GM11168 (cell line): ENCODE measurements around the gene RWDD1.

Experiments
- in situ Hi-C: fragments of 300-500 bp; cut with MboI; formaldehyde crosslinking; loops from one replicate; pipeline ENCODE4 v1.12.0; 2022; ENCODE audit warnings: low sequenced_read_pairs; ENCODE audit not compliant: unreplicated experiment

The RWDD1 gene, protein sequence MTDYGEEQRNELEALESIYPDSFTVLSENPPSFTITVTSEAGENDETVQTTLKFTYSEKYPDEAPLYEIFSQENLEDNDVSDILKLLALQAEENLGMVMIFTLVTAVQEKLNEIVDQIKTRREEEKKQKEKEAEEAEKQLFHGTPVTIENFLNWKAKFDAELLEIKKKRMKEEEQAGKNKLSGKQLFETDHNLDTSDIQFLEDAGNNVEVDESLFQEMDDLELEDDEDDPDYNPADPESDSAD

GRCh38 chr6:116570856-116571682, at the start of gene RWDD1:
Gene RWDD1 (plus strand): TSS chr6:116571504. CDS start chr6:116571583, 79 bp downstream.
- in situ Hi-C loops: no loop called here

DNA sequence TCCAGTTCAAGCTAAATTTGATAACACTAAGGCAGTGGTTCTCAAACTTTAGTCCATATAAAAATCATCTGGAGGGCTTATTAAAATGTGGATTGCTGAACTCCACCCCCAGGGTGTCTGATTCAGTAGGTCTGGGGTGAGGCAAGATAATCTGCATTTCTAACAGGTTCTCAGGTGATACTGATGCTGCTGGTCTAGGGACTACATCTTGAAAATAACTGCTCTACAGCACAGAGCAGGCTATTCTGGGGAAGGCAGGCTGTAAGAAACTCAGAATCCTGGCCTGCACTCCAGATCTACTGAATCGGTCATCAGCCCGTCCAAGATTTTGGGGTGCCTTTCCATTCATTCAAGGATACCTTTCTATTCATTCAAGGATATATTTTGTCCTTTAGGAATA, 48.4 kb upstream of the RWDD1 start:
- in situ Hi-C loops: no loop called here

DNA sequence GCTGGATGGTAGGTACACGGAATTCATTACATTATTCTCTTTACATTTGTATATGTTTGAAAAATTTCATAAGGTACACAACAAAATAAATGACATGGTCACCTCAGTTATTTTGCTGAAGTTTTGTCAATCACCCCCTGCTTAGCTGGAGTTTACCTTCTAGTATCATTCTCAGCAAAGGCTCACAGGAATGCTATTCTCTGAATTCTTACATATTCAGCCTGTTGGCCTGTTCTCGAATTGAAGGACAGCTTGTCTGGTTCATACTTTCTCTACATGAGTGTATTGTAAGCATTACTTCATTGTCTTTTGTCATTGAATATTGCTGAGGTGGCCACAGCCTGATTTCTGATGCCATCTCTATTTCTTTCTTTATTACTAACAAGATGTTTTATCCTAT, 47.1 kb upstream of the RWDD1 start:
- in situ Hi-C loops: no loop called here

DNA sequence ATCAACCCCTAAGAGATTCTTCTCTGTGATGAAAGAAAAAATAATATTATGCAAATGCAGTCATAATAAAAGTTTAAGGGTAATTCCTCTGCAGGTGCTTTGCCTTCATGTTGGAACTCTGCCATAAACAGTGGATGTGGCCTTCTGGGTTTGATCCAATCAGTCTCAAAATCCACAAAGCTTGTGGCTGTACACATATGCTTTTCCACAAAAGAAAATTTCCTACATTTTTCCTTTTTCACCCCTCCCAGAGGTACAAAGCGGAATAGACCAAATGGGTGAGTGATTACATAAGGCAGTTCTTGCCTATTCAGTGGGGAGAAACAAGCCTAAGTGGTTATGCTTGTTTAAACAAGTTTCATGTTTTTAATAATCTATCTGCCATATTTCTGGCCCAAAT, 43.2 kb upstream of the RWDD1 start:
- in situ Hi-C loops: no loop called here

DNA sequence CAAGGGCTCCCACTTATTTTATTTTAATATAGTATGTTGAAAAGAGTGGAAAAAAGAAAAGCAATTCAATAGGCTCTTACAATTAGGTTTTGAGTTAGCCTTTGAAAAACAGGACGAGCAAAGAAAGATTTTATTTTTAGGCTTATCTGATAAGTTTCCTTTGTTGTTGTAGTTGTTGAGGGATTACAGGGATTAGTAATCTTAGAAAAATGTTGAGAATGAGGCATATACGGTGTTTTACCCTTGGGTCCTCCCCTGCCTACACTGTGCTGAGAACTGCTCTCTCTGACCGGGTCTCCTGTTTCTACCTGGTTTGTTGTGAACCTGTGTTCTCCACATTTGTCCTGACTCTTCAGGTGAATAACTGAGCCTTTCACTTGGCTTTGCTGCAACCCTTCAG, 42.5 kb upstream of the RWDD1 start:
- in situ Hi-C loops: no loop called here

DNA sequence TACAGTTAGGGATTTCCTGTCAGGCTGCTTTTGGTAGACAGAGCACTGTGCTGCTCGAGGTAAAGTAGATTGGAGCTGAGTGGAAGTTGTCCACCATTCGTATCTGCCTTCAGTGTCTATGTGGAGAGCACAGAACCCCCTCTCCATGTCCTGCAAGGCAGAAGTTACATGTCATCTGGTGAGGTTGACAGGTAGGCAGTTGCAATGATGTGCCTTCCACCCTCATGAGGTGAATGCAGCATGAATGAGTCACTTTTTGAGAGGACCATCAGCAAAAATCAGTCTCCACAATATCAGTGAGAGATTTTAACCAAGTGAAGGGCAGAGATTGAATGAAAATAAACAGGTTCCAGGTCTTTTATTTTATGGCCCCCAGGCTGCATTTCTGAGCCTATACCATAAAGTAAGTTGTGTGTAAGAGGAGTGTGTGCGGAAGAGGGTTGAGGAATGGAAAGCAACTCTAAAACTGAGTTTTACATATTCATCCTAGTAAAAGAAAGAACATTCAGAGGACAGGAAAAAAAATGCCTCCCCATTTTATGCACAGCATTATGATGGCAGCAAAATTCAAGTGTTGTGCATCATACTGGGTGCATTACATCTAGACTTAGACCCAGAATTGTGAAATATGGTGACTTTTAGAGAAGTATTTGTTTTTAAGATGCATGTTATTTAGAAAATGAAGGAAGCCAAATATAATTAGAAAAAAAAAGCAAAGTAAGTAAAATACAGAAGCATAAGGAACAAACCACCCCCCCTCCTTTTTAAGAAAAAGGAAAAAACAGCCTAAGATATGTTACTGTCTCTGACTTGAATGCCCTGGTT, 41.6 kb upstream of the RWDD1 start:
- in situ Hi-C loops: no loop called here

DNA sequence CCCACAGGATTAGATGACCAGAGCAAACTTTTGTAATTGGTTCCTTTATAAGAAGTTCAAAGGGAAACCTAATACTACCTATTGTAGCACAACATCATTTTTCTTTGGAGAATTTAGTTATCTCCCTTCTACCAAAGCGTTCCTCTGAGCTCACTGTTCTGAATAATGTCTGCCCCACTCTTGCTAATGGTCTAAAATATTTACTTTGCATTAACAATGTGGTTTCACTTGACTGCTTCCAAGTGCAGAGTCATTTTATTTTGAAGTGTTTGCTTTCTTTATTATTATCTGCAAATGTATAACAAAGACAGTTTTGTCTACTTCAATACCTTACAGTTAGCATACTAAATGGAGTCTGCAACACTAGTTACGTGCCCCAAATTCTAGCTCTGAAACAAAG, 40.9 kb upstream of the RWDD1 start:
- in situ Hi-C loops: no loop called here

DNA sequence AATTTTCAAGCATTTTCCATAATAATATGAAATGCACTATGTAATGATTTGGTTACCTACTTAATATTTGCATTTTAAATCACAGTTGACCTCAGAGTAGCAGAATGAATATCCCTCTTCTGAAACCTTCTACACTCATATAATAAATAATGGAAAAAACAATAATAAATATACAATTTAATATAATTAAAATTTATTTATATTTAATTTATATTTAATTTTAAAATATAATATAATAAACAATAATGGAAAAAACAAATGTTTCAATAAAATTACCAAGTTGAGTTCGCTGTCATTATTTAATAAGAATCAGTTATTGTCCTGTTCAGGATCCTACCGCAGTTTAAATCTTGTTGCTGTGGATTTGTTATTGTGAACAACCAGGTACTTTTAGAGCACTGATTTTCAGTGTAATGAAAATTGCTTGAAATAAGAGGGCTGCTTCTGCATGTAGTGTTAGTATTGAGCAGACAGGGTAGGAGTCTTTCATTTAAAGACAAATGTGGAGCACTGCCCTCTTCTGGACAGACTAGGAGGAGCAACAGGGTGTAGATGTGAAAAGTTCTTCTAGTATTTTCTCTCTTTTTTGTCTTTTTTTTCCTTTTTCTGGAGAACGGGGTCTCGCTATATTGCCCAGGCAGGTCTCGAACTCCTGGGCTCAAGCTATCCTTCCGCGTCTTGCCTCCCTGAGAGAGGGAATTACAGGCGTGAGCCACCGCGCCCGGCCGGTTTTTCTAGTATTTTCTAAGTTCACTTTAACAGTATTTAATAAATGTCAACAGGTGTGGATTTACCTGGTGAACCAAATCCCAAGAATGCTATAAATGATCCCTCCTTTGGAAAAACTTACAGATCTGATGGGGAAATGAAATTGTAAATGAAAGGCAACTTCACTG, 39.4 kb upstream of the RWDD1 start:
- in situ Hi-C loops: no loop called here

- in situ Hi-C loops: no loop called here
Observed at GRCh38 chr6:116533233-116533957, 37.9 kb upstream of the RWDD1 start.

- in situ Hi-C loops: no loop called here
Observed at GRCh38 chr6:116535109-116535508, 36.2 kb upstream of the RWDD1 start.

GRCh38 chr6:116536216-116536621, 35.1 kb upstream of the RWDD1 start:
- in situ Hi-C loops: no loop called here

- in situ Hi-C loops: loop anchor here (10.0 kb wide), 1 partner anchor 278 kb away; no protein-coding TSS in a partner anchor
Observed at GRCh38 chr6:116542426-116542825, 28.9 kb upstream of the RWDD1 start.

GRCh38 chr6:116543149-116543548, 28.2 kb upstream of the RWDD1 start:
- in situ Hi-C loops: loop anchor here (10.0 kb wide), 1 partner anchor 278 kb away; no protein-coding TSS in a partner anchor

DNA sequence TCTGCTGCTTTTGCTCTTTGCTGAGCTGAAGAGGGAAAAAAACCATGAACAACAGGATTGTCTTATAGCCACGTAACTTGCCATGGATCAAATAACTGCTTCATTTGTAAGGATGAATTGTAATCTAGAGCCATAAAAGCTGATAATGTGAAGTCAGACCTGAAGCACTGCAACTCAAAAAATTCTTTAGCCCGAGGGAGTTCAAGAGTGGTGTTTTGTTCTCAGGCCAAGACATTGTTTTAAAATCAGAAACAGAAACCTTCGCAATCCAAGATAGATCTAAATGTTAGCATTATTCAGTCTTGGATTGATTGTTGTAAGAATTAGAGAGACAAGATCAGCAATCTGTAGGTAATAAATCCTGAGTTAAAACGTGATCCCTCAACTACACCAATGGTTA, 25.7 kb upstream of the RWDD1 start, which contains the start of gene TRAPPC3L:
Gene TRAPPC3L (minus strand): TSS at position 34 of the 400 bp plus-strand sequence. CDS start 170 bp downstream, outside the sequence.
- in situ Hi-C loops: loop anchor here (10.0 kb wide), 1 partner anchor 281 kb away; no protein-coding TSS in a partner anchor

GRCh38 chr6:116547358-116547757, 23.9 kb upstream of the RWDD1 start:
- in situ Hi-C loops: loop anchor here (10.0 kb wide), 1 partner anchor 283 kb away; no protein-coding TSS in a partner anchor

DNA sequence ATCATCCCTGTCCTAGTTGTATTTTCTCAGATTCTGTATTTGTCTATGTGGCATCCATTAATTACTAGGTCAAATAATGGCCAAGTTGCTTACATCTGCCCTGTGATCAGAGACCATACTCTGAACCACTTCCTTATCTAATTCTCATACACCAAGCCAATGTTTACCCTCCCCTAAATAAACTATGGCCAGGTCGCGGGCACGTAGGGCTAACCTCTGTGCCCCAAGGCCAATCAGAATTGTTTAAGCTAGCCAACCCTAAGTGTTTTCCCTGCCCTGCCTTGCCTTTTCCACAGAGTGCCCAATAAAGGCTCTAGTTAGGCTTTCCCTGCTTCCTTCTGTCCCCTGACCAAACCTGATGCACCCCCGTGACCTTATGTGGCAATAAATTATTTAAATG, 20.5 kb upstream of the RWDD1 start:
- in situ Hi-C loops: no loop called here

DNA sequence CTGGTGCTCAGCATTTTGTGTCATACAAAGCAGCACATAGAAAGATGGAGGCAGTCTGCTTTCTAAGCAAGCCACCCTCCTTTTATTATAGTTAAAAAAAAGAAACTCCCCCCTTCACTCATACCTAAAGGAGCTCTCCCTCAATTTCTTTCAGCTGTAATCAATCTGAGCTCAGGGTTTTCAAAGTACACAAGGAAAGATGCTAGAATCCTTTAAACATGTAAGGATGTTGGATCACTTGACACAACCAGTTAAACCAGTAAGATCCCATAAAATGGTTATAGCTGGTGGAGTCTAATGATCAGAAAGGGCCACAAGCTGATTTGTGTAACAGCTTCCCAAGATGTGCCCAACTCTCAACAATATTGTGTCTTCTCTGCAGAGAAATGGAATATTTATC, 17.9 kb upstream of the RWDD1 start, which contains the start of gene CALHM4:
Gene CALHM4 (plus strand): TSS at position 301 of the 400 bp plus-strand sequence. CDS start 43 bp downstream, at position 344.
- in situ Hi-C loops: no loop called here

DNA sequence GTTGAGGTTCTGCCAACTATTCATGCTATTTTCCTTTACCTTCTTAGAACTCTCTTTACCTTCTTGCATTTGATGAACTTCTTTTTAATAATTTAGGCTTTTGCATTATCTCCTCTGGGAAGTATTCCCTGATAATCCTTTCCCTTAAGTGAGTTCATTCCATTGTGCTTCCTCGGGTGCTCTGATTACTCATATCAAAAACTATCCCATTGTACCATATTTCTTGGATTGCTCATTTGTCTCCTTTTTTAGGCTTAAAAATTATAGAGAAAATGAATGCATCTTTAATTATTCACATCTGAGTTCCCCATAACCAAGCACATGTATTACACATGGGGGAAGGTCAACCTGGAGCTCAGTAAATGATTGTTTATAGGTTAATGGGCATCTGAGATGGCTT, 15.2 kb upstream of the RWDD1 start:
- in situ Hi-C loops: no loop called here
